ENCODE measurements around the gene OR4D2.
A peak's percentile ranks its signal among the peaks of the same experiment; 100 is the strongest.

Gene OR4D2

DNA sequence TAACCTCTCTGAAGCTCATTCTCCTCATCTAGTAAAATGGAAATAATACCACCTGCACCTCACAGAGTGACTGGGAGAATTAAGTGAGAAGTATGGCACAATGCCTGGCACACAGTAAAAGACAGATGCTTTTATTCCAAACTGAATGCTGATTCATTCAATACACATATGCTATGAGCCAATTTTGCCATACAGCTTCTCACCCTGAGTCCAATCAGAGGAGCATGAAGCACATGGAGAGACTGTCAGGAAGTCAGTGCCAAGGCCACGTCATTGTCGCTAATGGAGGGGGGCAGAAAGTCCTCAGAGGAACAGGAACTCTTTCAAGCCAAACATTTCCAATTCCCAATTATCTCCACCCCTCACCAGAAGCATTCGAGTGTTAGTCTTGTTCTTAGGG is 40.7 kb downstream of the OR4D2 start:
- DNase-seq (ENCODE audit: low read depth, low spot score), result no peak

GRCh38 chr17:58208344-58208743 is 41.6 kb downstream of the OR4D2 start:
- DNase-seq (ENCODE audit: low read depth, low spot score), result no peak

DNA sequence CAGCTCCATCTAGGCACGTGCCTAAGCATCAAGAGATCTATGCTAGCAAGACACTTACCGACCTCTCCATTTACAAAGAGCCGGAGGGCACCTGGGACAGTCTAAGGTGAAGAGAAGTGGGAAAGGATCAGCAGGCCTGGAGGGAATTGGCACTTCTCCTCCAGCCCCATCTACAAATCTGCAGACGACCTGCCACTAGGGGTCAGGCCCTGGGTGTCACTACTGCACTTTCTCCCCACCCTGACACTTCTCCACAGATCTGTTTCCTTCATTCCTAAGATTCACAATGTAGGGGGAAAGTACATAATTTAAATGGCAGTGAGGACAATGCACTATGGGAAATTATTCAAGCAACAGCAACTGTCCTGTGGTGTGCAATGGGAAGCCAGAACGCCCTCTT is 44.1 kb downstream of the OR4D2 start:
- no peak for DNase-seq (ENCODE audit: low read depth, low spot score)

GRCh38 chr17:58215685-58216084 is 48.9 kb downstream of the OR4D2 start:
- no peak for DNase-seq (ENCODE audit: low read depth, low spot score)

DNA sequence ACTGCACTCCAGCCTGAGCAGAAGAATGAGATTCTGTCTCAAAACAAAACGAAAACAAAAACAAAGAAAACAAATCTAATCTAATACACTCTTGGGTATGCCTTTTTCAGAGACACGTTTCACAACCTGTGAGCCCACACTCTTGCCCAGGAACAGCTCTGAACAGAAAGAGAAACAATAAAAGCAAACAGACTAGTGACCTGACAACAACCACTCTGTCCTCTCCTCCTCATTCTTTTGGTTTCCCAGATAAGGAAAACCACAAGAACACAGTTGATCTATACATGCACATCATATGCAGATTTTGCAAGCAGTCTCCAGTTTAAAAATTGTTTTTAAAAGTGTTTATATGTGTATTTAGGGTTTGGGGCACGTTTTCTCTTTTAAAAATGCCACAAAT is 51.0 kb downstream of the OR4D2 start:
- no peak for DNase-seq (ENCODE audit: low read depth, low spot score)

DNA sequence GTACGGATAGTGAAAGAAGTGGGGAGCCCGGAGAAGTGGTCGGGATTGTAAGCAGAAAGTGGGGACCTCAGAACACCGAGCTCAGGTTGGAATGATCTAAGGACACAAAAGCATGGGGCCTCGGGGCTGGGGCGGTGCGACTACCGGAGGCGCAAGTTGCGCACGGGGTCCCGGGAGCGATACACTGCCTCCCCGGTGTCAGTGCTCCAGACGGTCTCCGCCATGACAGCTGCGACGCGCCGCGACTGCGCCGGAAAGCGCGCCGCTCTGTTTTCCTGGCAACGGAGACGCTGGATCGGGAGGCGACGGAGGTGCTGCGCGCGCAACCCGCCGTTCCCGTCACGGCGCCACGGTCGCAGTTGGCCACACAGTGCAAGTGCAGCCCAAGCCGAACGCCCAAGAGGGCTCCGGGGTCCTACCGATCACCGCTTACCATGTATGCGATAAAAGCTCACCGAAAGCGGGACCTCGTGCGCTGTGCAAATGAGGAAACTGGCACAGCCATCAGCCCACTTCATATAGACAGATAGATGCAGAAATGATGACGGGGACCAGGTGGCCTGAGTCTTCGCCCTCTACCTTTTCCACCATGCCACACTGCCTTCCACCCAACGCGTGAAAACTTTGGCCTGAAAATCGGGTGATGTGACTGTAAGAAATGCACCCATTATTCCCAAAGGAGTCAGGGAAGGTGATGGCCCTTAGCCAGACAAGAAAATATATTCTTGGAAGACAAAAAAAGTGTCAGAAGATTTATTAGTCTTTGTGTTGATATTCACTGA is 52.4 kb downstream of the OR4D2 start, which contains the start of gene MKS1:
MKS1 (minus strand) TSS at position 249 of the 782 bp plus-strand sequence; CDS start at position 224, 25 bp downstream.
- DNase-seq (ENCODE audit: low read depth, low spot score), result peak; percentile 88

DNA sequence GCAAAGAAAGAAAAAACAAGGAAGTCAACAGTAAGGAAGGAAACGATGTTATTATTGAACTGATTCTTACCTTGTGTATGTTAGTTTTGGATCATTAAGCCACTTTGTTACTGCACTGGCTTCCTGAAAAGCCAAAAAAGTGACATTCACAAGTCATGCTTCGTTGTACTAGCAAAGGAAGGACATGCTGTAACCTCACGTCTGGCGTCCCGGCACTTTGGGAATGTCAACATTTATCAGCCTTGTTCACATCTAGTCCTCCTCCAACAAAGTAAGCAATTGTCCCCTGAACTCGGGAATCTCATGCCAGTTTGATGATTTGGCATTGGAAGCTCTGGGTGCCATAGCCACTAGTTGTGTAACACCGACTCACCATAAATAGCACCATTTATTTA is 53.0 kb downstream of the OR4D2 start:
- no peak for DNase-seq (ENCODE audit: low read depth, low spot score)

Measured in activated CD4-positive, CD25-positive, alpha-beta regulatory T cell treated with anti-CD3 and anti-CD28 coated beads, Interleukin-2, amount 50 U/mL, for 16 hours (primary cell).